Measurements from ENCODE around the gene NHSL2.
A peak's percentile ranks its signal among the peaks of the same experiment; 100 is the strongest.

Gene NHSL2

GRCh38 chrX:72115380-72115779, 204.7 kb downstream of the NHSL2 start:
- Histone ChIP-seq H3K79me2 (ENCODE audit: insufficient read depth, low read depth) (no peaks in the 10 kb centered on the region), H2AFZ (ENCODE audit: low read depth) (no peak overlapping the region), H3K36me3 (ENCODE audit: insufficient read depth) (no peaks in the 10 kb centered on the region), H3K4me1 (ENCODE audit: low read depth, poor library complexity, severe bottlenecking) (no peaks in the 10 kb centered on the region), H3K27ac (no peak overlapping the region), H3K4me2 (no peak overlapping the region), H3K4me3 (IDR thresholded peaks at IDR 0.05; ENCODE audit: insufficient read depth, low read depth, low read length) (no peak overlapping the region), H3K9ac (no peak overlapping the region), H4K20me1 (ENCODE audit: insufficient read depth) (no peaks in the 10 kb centered on the region), H3K27me3 (ENCODE audit: insufficient read depth, low read depth) (no peaks in the 10 kb centered on the region)
- TF ChIP-seq, protein P1, sequence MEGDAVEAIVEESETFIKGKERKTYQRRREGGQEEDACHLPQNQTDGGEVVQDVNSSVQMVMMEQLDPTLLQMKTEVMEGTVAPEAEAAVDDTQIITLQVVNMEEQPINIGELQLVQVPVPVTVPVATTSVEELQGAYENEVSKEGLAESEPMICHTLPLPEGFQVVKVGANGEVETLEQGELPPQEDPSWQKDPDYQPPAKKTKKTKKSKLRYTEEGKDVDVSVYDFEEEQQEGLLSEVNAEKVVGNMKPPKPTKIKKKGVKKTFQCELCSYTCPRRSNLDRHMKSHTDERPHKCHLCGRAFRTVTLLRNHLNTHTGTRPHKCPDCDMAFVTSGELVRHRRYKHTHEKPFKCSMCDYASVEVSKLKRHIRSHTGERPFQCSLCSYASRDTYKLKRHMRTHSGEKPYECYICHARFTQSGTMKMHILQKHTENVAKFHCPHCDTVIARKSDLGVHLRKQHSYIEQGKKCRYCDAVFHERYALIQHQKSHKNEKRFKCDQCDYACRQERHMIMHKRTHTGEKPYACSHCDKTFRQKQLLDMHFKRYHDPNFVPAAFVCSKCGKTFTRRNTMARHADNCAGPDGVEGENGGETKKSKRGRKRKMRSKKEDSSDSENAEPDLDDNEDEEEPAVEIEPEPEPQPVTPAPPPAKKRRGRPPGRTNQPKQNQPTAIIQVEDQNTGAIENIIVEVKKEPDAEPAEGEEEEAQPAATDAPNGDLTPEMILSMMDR (conservative IDR thresholded peaks at IDR 0.05; ENCODE audit: low read depth, low read length) = no peak

GRCh38 chrX:72117636-72118210, 207.1 kb downstream of the NHSL2 start:
- no peak overlapping the region for H2AFZ ChIP-seq (ENCODE audit: low read depth)
- H3K4me3 ChIP-seq (IDR thresholded peaks at IDR 0.05; ENCODE audit: insufficient read depth, low read depth, low read length) = no peak overlapping the region
- H3K4me2 ChIP-seq = no peak overlapping the region
- TF ChIP-seq, protein P1 (conservative IDR thresholded peaks at IDR 0.05; ENCODE audit: low read depth, low read length) = no peak
- no peaks in the 10 kb centered on the region for H3K27me3 ChIP-seq (ENCODE audit: insufficient read depth, low read depth)
- no peaks in the 10 kb centered on the region for H3K79me2 ChIP-seq (ENCODE audit: insufficient read depth, low read depth)
- H4K20me1 ChIP-seq (ENCODE audit: insufficient read depth) = no peaks in the 10 kb centered on the region
- peaks cover 17% of the 10 kb centered on the region for H3K4me1 ChIP-seq (ENCODE audit: low read depth, poor library complexity, severe bottlenecking)
- no peak overlapping the region for H3K9ac ChIP-seq
- no peak overlapping the region for H3K27ac ChIP-seq
- no peaks in the 10 kb centered on the region for H3K36me3 ChIP-seq (ENCODE audit: insufficient read depth)

DNA sequence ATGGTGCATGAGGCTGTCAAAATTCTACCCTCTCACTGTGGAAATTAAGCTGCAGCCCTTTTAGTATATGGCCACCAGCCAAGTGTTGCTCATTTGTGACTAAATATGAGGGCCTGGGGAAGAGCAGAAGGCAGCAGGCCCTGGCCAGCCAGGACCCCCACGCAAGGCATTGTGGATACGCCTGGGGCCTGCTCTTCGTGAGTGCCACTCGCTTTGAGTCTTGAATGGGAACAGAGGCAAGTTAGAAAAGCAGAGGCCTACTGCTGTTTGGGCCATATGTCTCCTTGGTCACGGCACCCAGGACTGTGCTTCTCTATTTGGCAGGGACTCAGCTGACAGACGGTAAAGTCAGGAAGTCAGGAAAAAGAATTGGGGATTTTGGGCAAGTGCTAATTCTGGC, 210.2 kb downstream of the NHSL2 start:
- no peaks in the 10 kb centered on the region for H4K20me1 ChIP-seq (ENCODE audit: insufficient read depth)
- no peak overlapping the region for H2AFZ ChIP-seq (ENCODE audit: low read depth)
- H3K4me2 ChIP-seq = peak overlapping the region; percentile 71; the same call in 1 of the 2 replicates
- H3K4me1 ChIP-seq (ENCODE audit: low read depth, poor library complexity, severe bottlenecking) = peaks cover 20% of the 10 kb centered on the region
- TF ChIP-seq, protein P1 (conservative IDR thresholded peaks at IDR 0.05; ENCODE audit: low read depth, low read length) = no peak
- H3K9ac ChIP-seq = no peak overlapping the region
- no peaks in the 10 kb centered on the region for H3K36me3 ChIP-seq (ENCODE audit: insufficient read depth)
- no peaks in the 10 kb centered on the region for H3K27me3 ChIP-seq (ENCODE audit: insufficient read depth, low read depth)
- H3K4me3 ChIP-seq (IDR thresholded peaks at IDR 0.05; ENCODE audit: insufficient read depth, low read depth, low read length) = no peak overlapping the region
- H3K27ac ChIP-seq = no peak overlapping the region
- no peaks in the 10 kb centered on the region for H3K79me2 ChIP-seq (ENCODE audit: insufficient read depth, low read depth)

- Histone ChIP-seq H3K27ac (peak overlapping the region; percentile 23; the same call in 1 of the 2 replicates), H3K27me3 (ENCODE audit: insufficient read depth, low read depth) (no peaks in the 10 kb centered on the region), H3K4me1 (ENCODE audit: low read depth, poor library complexity, severe bottlenecking) (peaks cover 26% of the 10 kb centered on the region), H3K4me2 (peak overlapping the region; percentile 71), H4K20me1 (ENCODE audit: insufficient read depth) (no peaks in the 10 kb centered on the region), H3K4me3 (IDR thresholded peaks at IDR 0.05; ENCODE audit: insufficient read depth, low read depth, low read length) (no peak overlapping the region), H2AFZ (ENCODE audit: low read depth) (peak overlapping the region; percentile 60; the same call in 1 of the 2 replicates), H3K79me2 (ENCODE audit: insufficient read depth, low read depth) (no peaks in the 10 kb centered on the region), H3K36me3 (ENCODE audit: insufficient read depth) (no peaks in the 10 kb centered on the region), H3K9ac (no peak overlapping the region; the same call in 1 of the 2 replicates)
- TF ChIP-seq, protein P1 (conservative IDR thresholded peaks at IDR 0.05; ENCODE audit: low read depth, low read length) = no peak
Measured at GRCh38 chrX:72121383-72121782, 210.7 kb downstream of the NHSL2 start.

All from KMS-11 (cell line).